Measurements from ENCODE around the gene FAM234B. TPM values are rescaled to one million over a fixed set of nuclear protein-coding genes. Genes with fewer than 3 reads are reported as not detected.

FAM234B gene
- total RNA-seq, 1 donor from 2014 or later, result 16.3 TPM

DNA sequence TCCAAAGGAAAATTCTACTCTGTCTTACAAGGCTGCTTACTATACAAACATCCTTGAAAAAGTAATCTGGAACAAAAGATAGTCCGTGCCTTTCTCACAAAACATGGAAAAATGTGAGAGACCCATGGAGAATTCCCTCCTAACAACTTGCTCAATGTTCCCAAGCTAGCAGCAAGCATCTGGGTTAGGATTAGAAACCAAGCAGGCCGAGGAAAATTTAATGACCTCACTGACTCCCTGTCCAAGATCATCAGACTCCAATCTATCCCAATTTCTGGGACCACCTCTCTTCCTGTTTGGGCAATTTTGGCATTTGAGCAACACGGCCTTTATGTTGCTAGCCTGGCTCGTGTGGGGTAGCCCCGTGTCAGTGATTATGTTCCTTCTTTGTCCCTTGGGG, 77.4 kb downstream of the FAM234B start:
- Mint-ChIP-seq H3K27me3 (ENCODE audit: low read depth) (peaks cover 46% of the 10 kb centered on the region), H3K27ac (ENCODE audit: unreplicated experiment) (no peak overlapping the region), H3K4me3 (no peak overlapping the region), H3K4me1 (peaks cover 12% of the 10 kb centered on the region), H3K9me3 (peaks cover 4% of the 10 kb centered on the region), H3K36me3 (ENCODE audit: low read depth) (no peaks in the 10 kb centered on the region)
- TF ChIP-seq, protein P1, sequence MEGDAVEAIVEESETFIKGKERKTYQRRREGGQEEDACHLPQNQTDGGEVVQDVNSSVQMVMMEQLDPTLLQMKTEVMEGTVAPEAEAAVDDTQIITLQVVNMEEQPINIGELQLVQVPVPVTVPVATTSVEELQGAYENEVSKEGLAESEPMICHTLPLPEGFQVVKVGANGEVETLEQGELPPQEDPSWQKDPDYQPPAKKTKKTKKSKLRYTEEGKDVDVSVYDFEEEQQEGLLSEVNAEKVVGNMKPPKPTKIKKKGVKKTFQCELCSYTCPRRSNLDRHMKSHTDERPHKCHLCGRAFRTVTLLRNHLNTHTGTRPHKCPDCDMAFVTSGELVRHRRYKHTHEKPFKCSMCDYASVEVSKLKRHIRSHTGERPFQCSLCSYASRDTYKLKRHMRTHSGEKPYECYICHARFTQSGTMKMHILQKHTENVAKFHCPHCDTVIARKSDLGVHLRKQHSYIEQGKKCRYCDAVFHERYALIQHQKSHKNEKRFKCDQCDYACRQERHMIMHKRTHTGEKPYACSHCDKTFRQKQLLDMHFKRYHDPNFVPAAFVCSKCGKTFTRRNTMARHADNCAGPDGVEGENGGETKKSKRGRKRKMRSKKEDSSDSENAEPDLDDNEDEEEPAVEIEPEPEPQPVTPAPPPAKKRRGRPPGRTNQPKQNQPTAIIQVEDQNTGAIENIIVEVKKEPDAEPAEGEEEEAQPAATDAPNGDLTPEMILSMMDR (conservative IDR thresholded peaks at IDR 0.05), result no peak
- no peak for DNase-seq (ENCODE audit: low read depth, low spot score)

DNA sequence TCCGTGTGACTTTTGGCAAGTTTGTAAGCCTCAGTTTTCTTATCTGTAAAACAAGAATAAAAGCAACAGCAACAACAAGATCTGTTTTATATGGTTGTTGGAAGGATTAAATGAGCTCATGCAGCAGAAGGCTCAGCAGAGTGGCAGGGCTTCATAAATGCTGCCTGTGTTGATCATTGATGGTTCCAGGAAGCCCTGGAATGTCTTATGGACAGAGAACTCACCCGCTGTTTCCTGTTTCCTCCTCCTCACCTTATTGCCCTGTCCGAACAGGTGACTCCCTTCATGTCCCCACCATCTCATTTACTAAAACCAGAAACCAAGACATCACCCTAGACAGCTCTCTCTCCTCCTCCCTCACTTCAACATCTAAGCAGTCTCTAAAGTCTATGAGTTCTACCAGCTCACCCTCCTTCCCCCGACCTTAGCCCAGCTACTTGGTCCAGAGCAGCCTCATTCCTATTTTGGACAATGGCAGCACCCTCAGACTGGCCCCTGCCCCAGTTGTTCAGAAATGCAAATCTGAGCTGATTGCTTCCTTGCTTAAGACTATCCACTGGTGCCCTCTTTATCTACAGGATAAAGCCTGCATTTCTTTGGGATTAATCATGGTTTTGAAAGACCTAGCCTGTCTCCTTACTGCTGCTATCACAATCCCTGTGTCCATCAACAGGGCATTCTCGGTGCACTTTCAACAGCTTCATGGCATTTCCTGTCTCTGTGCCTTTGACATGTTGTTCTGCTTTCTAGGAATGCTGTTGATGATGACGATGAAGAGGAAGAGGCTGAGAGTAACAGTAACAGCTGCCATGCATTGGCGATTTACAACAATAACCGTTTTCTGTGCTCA, 80.7 kb downstream of the FAM234B start:
- no peak overlapping the region for H3K4me3 Mint-ChIP-seq
- H3K36me3 Mint-ChIP-seq (ENCODE audit: low read depth), result no peaks in the 10 kb centered on the region
- TF ChIP-seq, protein P1 (conservative IDR thresholded peaks at IDR 0.05), result no peak
- peaks cover 21% of the 10 kb centered on the region for H3K4me1 Mint-ChIP-seq
- H3K9me3 Mint-ChIP-seq, result peaks cover 4% of the 10 kb centered on the region
- H3K27ac Mint-ChIP-seq (ENCODE audit: unreplicated experiment), result peak overlapping the region; percentile 24
- DNase-seq (ENCODE audit: low read depth, low spot score), result no peak
- peaks cover 42% of the 10 kb centered on the region for H3K27me3 Mint-ChIP-seq (ENCODE audit: low read depth)

DNA sequence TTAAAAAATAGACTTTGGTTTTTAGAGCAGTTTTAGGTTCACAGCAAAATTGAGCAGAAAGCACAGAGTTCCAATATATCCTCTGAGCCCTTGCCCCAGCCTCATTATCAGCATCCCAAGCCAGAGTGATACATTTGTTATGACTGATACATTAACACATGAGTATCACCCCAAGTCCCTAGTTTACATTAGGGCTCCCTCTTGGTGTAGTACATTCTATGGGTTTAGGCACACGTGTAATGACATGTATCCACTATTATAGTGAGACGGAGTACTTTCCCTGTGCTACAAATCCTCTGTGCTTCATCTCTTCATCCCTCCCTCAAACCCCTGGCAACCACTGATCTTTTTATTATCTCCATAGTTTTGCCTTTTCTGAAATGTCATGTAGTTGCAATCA, 81.8 kb downstream of the FAM234B start:
- DNase-seq (ENCODE audit: low read depth, low spot score), result no peak
- Mint-ChIP-seq H3K27ac (ENCODE audit: unreplicated experiment) (no peak overlapping the region), H3K4me3 (no peak overlapping the region), H3K27me3 (ENCODE audit: low read depth) (peaks cover 42% of the 10 kb centered on the region), H3K9me3 (peaks cover 4% of the 10 kb centered on the region), H3K36me3 (ENCODE audit: low read depth) (no peaks in the 10 kb centered on the region), H3K4me1 (peaks cover 30% of the 10 kb centered on the region)
- TF ChIP-seq, protein P1 (conservative IDR thresholded peaks at IDR 0.05), result no peak

DNA sequence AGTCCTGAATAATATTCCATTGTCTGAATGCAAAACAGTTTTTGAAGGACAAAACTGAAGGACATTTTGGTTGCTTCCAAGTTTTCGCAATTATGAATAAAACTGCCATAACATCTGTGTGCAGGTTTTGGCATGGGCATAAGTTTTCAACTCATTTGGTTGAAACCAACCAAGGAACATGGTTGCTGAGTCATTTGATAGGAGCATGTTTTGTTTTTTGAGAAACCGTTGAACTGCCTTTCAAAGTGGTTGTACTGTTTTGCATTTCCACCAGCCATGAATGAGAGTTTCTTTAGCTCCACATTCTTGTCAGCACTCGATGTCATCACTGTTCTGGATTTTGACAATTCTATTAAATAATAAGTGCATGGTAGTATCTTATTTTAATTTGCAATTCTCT, 82.3 kb downstream of the FAM234B start:
- TF ChIP-seq, protein P1 (conservative IDR thresholded peaks at IDR 0.05), result no peak
- Mint-ChIP-seq H3K4me1 (peaks cover 35% of the 10 kb centered on the region), H3K4me3 (no peak overlapping the region), H3K27ac (ENCODE audit: unreplicated experiment) (no peak overlapping the region), H3K36me3 (ENCODE audit: low read depth) (no peaks in the 10 kb centered on the region), H3K9me3 (peaks cover 4% of the 10 kb centered on the region), H3K27me3 (ENCODE audit: low read depth) (peaks cover 41% of the 10 kb centered on the region)
- DNase-seq (ENCODE audit: low read depth, low spot score), result no peak

DNA sequence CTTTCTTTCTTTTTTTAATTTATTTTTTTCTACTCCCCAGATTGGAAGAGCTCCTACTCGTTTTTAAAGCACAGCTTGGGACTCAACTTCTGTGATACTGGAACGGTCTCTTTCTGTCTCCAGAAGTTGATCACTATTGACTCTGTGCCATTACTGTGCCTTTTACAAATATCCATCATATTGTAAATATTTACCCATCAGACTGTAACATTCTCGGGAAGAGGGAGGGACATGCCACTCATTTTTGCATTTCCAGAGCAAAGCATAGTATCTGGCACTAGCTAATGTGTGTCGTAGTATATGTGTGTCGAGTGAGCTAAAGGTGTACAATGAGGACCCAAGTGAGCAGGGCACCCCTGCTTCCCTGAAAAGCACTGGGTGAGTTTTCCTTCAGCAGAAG, 83.3 kb downstream of the FAM234B start:
- Mint-ChIP-seq H3K4me1 (peaks cover 35% of the 10 kb centered on the region), H3K27me3 (ENCODE audit: low read depth) (peaks cover 34% of the 10 kb centered on the region), H3K9me3 (peaks cover 4% of the 10 kb centered on the region), H3K4me3 (no peak overlapping the region), H3K27ac (ENCODE audit: unreplicated experiment) (no peak overlapping the region), H3K36me3 (ENCODE audit: low read depth) (no peaks in the 10 kb centered on the region)
- TF ChIP-seq, protein P1 (conservative IDR thresholded peaks at IDR 0.05), result no peak
- no peak for DNase-seq (ENCODE audit: low read depth, low spot score)
